Measurements from ENCODE around the gene OSMR. TPM values are rescaled to one million over a fixed set of nuclear protein-coding genes. Genes with fewer than 3 reads are reported as not detected.

The OSMR gene
- total RNA-seq, 4 donors from 2014 or later: 32.5 to 52.6 (median 42.6) TPM

GRCh38 chr5:38916802-38917201, 71.0 kb downstream of the OSMR start:
- H3K36me3 ChIP-seq: peaks cover 4 to 54% of the 10 kb centered on the region in 2 donors
- no peak for TF ChIP-seq POLR2A (IDR thresholded peaks at IDR 0.05)
- TF ChIP-seq EP300 (IDR thresholded peaks at IDR 0.05): no peak
- no peak for TF ChIP-seq POLR2AphosphoS5 (IDR thresholded peaks at IDR 0.05)
- TF ChIP-seq CTCF (IDR thresholded peaks at IDR 0.05): no peak
- H3K27me3 ChIP-seq: no peaks in the 10 kb centered on the region
- H3K4me3 ChIP-seq: no peak overlapping the region
- no peak overlapping the region for H3K27ac ChIP-seq
- no peaks in the 10 kb centered on the region for H3K4me1 ChIP-seq
- H3K9me3 ChIP-seq: no peaks in the 10 kb centered on the region
- WGBS, 2 donors (ENCODE audit: low coverage in 1 of 2): 69 to 70% methylated on average over 4 to 5 of the region's 7 CpGs
- no peak for ATAC-seq

- no peaks in the 10 kb centered on the region for H3K27me3 ChIP-seq
- no peak for ATAC-seq
- peaks cover 4 to 83% of the 10 kb centered on the region in 2 donors for H3K36me3 ChIP-seq
- no peak overlapping the region for H3K27ac ChIP-seq
- no peak overlapping the region for H3K4me3 ChIP-seq
- peaks cover 0 to 28% (median 0%) of the 10 kb centered on the region in 3 donors for H3K4me1 ChIP-seq
- H3K9me3 ChIP-seq: no peaks in the 10 kb centered on the region
- no peak for TF ChIP-seq CTCF (IDR thresholded peaks at IDR 0.05)
- TF ChIP-seq POLR2AphosphoS5 (IDR thresholded peaks at IDR 0.05): no peak
- no peak for TF ChIP-seq POLR2A (IDR thresholded peaks at IDR 0.05)
- no peak for TF ChIP-seq EP300 (IDR thresholded peaks at IDR 0.05)
- 50 to 80% methylated on average over 1 of the region's 1 CpG for WGBS, 2 donors (ENCODE audit: low coverage in 1 of 2)
Observed at GRCh38 chr5:38921174-38921573, 75.4 kb downstream of the OSMR start.

DNA sequence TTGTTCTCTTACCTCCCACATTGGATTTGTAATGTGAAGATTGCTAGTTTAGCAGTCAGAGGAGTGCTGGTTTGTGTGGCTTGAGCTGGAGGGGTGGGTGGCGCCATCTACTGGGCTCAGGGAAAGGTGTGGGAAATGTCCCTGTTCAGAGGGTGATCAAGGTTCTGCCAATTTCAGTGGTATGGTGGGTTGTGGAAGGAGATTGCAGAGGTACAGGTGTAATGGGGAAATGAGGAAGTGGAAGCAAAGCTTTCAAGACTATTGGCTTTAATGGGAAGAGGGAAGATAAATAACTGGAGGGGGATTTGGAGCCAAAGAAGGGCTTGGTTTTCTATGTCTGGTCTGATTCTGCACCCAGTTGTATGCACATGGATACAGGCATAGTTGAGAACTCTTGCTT, 76.4 kb downstream of the OSMR start:
- ATAC-seq: peak; percentile 58
- Histone ChIP-seq H3K27me3 (no peaks in the 10 kb centered on the region), H3K9me3 (no peaks in the 10 kb centered on the region), H3K36me3 (peaks cover 4 to 85% of the 10 kb centered on the region in 2 donors), H3K27ac (no peak overlapping the region), H3K4me3 (no peak overlapping the region), H3K4me1 (peaks cover 0 to 28% (median 0%) of the 10 kb centered on the region in 3 donors)
- TF ChIP-seq CTCF (IDR thresholded peaks at IDR 0.05) (peak; percentile 48 to 75 (median 54)), POLR2AphosphoS5 (IDR thresholded peaks at IDR 0.05) (no peak)
- 0 to 29% methylated on average over 1 of the region's 1 CpG for WGBS, 2 donors (ENCODE audit: low coverage in 1 of 2)

DNA sequence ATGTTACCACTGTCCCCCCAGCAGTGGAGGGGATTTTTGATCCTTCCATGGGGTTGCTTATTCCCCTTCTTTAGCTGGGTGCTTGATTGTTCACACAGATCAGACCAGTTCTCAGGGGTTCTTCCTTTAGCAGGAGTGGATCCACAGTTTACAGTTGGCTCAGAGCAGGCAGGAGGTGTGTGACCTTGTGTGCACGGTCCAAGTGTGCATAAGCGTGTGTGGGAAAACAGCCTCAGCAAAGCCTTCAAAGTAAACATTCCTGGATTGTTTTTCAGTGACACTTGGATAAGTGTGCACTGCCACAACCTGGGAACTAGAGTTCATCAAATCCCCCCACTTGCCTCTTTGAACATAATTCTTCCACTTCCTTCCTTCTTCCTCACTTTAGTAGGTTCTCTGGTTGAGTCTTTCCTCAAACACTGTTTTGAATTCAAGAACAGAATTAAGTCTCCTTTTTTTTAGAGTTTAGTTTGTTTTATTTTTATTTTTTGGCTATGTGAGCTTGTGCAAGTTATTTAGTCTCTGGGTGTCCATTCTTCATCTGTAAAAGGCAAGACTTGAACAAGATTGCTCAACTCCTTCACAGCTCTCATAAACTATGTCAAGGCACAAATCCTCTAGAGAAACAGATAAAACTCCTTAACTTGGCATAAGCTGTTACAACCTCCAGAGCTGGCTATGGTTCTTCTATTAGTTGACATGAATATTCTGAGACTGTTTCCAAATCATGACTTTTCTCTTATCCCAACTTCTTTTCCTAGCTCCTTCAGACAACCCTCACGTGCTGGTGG, 78.0 kb downstream of the OSMR start:
- Histone ChIP-seq H3K9me3 (no peaks in the 10 kb centered on the region), H3K36me3 (peaks cover 4 to 85% of the 10 kb centered on the region in 2 donors), H3K4me3 (no peak overlapping the region), H3K27ac (peak overlapping the region; percentile 20 to 62 (median 28)), H3K4me1 (peaks cover 0 to 28% (median 0%) of the 10 kb centered on the region in 3 donors), H3K27me3 (no peaks in the 10 kb centered on the region)
- WGBS, 2 donors (ENCODE audit: low coverage in 1 of 2): 54 to 81% methylated on average over 2 to 3 of the region's 3 CpGs
- peak; percentile 53 for TF ChIP-seq POLR2AphosphoS5 (IDR thresholded peaks at IDR 0.05)
- no peak for TF ChIP-seq EP300 (IDR thresholded peaks at IDR 0.05)
- TF ChIP-seq CTCF (IDR thresholded peaks at IDR 0.05): no peak
- TF ChIP-seq POLR2A (IDR thresholded peaks at IDR 0.05): no peak
- ATAC-seq: peak; percentile 85

Data from gastroesophageal sphincter (tissue), 4 donors.